ENCODE measurements around the gene ZNHIT1. TPM values are rescaled to one million over a fixed set of nuclear protein-coding genes. Genes with fewer than 3 reads are reported as not detected.

The ZNHIT1 gene
- total and polyA plus RNA-seq, 2 of the 8 experiments (the other 6 are each of a cell fraction or from before 2014, with no cell fraction given), result 38.2 to 61.7 TPM

DNA sequence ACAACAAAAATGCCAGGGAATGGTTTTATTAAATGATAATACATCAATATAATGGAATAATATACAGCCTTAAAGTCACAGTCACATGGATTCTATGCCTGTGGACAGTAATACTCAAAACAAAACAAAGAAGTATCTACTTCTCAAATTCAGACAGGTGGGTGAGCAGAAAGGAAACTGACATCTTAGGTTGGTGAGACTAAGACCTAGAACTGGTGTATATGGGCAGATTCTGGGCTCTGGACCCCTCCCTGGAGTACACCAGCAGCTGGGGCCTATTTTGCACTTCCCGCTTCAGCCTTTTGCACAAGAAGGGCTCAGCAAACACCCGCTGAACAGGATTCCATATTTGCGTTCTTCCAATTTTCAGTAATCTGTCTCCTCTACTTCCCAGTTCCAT, 32.4 kb downstream of the ZNHIT1 start:
- H3K18ac ChIP-seq (ENCODE audit: extremely low read depth, low read length), result no peak overlapping the region
- no peak overlapping the region for H3K56ac ChIP-seq (replicated peaks; ENCODE audit: insufficient read length, low read depth, low read length)
- no peak for DNase-seq (ENCODE audit: low read depth in 1 of 2, low spot score in 2 of 2)
- H3K27me3 ChIP-seq (replicated peaks in 1 of 4; ENCODE audit: control insufficient read depth in 3 of 4, extremely low read depth in 1 of 4, insufficient read depth in 3 of 4, low read length in 3 of 4), result no peaks in the 10 kb centered on the region
- no peak overlapping the region for H3K27ac ChIP-seq (ENCODE audit: low read depth, low read length)
- no peak overlapping the region for H2BK5ac ChIP-seq (ENCODE audit: low read depth, low read length)
- no peaks in the 10 kb centered on the region for H3K9me3 ChIP-seq (ENCODE audit: insufficient read depth in 2 of 2, low read depth in 1 of 2, low read length in 1 of 2)
- peaks cover 0 to 3% of the 10 kb centered on the region in 2 experiments for H4K20me1 ChIP-seq (replicated peaks in 1 of 2; ENCODE audit: control insufficient read depth in 1 of 2, insufficient read depth in 2 of 2, low read length in 2 of 2)
- no peak overlapping the region for H3K23ac ChIP-seq (ENCODE audit: insufficient read length)
- peaks cover 7% of the 10 kb centered on the region; the same call in 1 of the 2 replicates for H3K79me1 ChIP-seq (ENCODE audit: low read depth, low read length)
- H3K23me2 ChIP-seq (ENCODE audit: low read depth, low read length), result peaks cover 10% of the 10 kb centered on the region; the same call in 1 of the 2 replicates
- peaks cover 0 to 7% (median 1%) of the 10 kb centered on the region in 4 experiments; a peak in 1 of 8 replicates for H3K36me3 ChIP-seq (ENCODE audit: control insufficient read depth in 2 of 4, insufficient read depth in 4 of 4, low read length in 3 of 4)
- FAIRE-seq, result no peak
- H3K14ac ChIP-seq (ENCODE audit: insufficient read length), result no peak overlapping the region
- no peak overlapping the region for H2BK12ac ChIP-seq (ENCODE audit: low read depth, low read length)
- no peak overlapping the region for H2BK120ac ChIP-seq (replicated peaks; ENCODE audit: low read depth, low read length)
- no peak overlapping the region for H2AFZ ChIP-seq (ENCODE audit: low read length)
- CTCF ChIA-PET (ENCODE audit: partially characterized antibody), result no interaction called here
- H3K4me3 ChIP-seq (ENCODE audit: extremely low read depth in 1 of 4, insufficient read depth in 2 of 4, low read depth in 3 of 4, low read length in 4 of 4), result no peak overlapping the region
- TF ChIP-seq TCF12 (IDR thresholded peaks at IDR 0.05; ENCODE audit: low read depth, low read length) (no peak), POLR2A (IDR thresholded peaks at IDR 0.05; ENCODE audit: control extremely low read depth in 1 of 2, low read depth in 2 of 2, low read length in 2 of 2) (no peak), BRCA1 (IDR thresholded peaks at IDR 0.05; ENCODE audit: low read depth, low read length) (no peak), MAFK (IDR thresholded peaks at IDR 0.05; ENCODE audit: low read depth, low read length) (no peak), SP1 (IDR thresholded peaks at IDR 0.05; ENCODE audit: low read depth, low read length) (no peak), CBX5 (IDR thresholded peaks at IDR 0.05; ENCODE audit: low read depth, low read length) (no peak), TAF1 (IDR thresholded peaks at IDR 0.05; ENCODE audit: low read depth, low read length) (no peak), SP4 (IDR thresholded peaks at IDR 0.05; ENCODE audit: low read length) (no peak), CTCF (IDR thresholded peaks at IDR 0.05; ENCODE audit: control extremely low read depth in 1 of 3, insufficient read depth in 1 of 3, low read depth in 1 of 3, low read length in 3 of 3) (no peak)
- TF ChIP-seq, protein P1, sequence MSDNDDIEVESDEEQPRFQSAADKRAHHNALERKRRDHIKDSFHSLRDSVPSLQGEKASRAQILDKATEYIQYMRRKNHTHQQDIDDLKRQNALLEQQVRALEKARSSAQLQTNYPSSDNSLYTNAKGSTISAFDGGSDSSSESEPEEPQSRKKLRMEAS (IDR thresholded peaks at IDR 0.05), result no peak
- no peak overlapping the region for H3K9ac ChIP-seq (replicated peaks in 1 of 4; ENCODE audit: extremely low read depth in 1 of 4, low read depth in 3 of 4, low read length in 3 of 4)
- H2BK15ac ChIP-seq (ENCODE audit: low read length), result no peak overlapping the region
- H4K91ac ChIP-seq (replicated peaks; ENCODE audit: insufficient read length, low read length), result no peak overlapping the region
- H3K4me2 ChIP-seq (ENCODE audit: insufficient read depth in 1 of 2, low read depth in 2 of 2, low read length in 2 of 2), result no peak overlapping the region; a peak in 1 of 4 replicates
- H3K4me1 ChIP-seq (replicated peaks in 1 of 4; ENCODE audit: control insufficient read depth in 3 of 4, insufficient read depth in 4 of 4, low read length in 3 of 4), result no peaks in the 10 kb centered on the region; a peak in 2 of 7 replicates
- H2BK20ac ChIP-seq (ENCODE audit: low read length), result no peak overlapping the region
- 93% methylated on average over 3 of the region's 3 CpGs; no CpG with 5 or more reads in 1 of the 2 experiments for WGBS, 2 experiments (ENCODE audit: extremely low coverage in 1 of 2, insufficient coverage in 1 of 2, insufficient read length in 1 of 2, insufficient replicate concordance in 2 of 2, low coverage in 1 of 2, low lambda C conversion rate in 2 of 2, missing lambda C conversion rate in 1 of 2)
- peaks cover 0 to 46% of the 10 kb centered on the region in 2 experiments; a peak in 3 of 4 replicates for H3K79me2 ChIP-seq (ENCODE audit: control insufficient read depth in 1 of 2, insufficient read depth in 2 of 2, low read length in 2 of 2)
- no peak overlapping the region for H4K5ac ChIP-seq (ENCODE audit: insufficient read length, low read depth, low read length)
- no peak overlapping the region for H4K8ac ChIP-seq (ENCODE audit: extremely low read depth, insufficient read depth, low read length)
- POLR2A ChIA-PET (ENCODE audit: partially characterized antibody), result interaction anchor here (1.6 to 1.7 kb wide), 2 partner anchors 13 to 24 kb away, joined by 5 to 6 read pairs; partner anchors contain the start of gene CLDN15
- no peak overlapping the region for H2AK5ac ChIP-seq (ENCODE audit: low read depth, low read length)
- no peak overlapping the region for H3K4ac ChIP-seq (replicated peaks; ENCODE audit: insufficient read length, low read depth, low read length)
